ENCODE data around the gene BAZ1A.

Gene BAZ1A

GRCh38 chr14:34715127-34715863 lies 159.9 kb downstream of the BAZ1A start:
- DNase-seq: no peak

- DNase-seq: peak; percentile 26
Observed at GRCh38 chr14:34714320-34715126, 160.6 kb downstream of the BAZ1A start, which contains the start of gene CFL2. TSS of gene CFL2 (minus strand) at chr14:34714593. CDS start at chr14:34714540, 53 bp downstream.

GRCh38 chr14:34713681-34714319 lies 161.4 kb downstream of the BAZ1A start:
- no peak for DNase-seq

GRCh38 chr14:34713122-34713680 lies 162.0 kb downstream of the BAZ1A start:
- no peak for DNase-seq

- DNase-seq: no peak
Observed at GRCh38 chr14:34711796-34712712, 163.1 kb downstream of the BAZ1A start.

GRCh38 chr14:34711169-34711568 lies 164.0 kb downstream of the BAZ1A start:
- no peak for DNase-seq

GRCh38 chr14:34710744-34711143 lies 164.4 kb downstream of the BAZ1A start:
- DNase-seq: no peak

- DNase-seq: no peak
Observed at GRCh38 chr14:34710006-34710405, 165.2 kb downstream of the BAZ1A start.

- DNase-seq: no peak
Observed at GRCh38 chr14:34707722-34708121, 167.4 kb downstream of the BAZ1A start.
